Measurements from ENCODE around the gene RPL38.

DNA sequence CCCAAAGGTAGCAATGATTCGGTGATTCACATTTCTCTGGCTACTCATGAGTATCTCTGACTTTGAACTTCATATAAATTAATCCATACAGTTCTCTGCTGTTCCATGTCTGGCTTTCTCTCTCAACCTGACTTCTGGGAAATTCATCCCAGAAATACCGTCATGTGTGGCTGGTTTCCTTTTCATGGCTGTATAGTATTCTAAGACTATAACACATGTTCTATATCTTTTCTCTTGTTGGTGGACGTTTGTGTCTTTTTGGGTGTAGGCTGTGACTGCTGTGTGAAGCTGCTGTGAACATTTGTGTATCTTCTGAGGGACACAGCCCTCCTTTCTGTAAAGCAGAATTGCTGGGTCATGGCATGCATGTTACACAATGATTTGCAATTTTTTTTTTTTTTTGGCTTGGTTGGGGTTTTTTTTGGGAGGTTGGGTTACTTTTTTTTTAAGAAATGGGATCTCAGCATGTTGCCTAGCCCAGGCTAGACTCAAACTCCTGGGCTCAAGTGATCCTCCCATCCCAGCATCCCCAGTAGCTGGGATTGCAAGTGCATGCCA lies 16.2 kb downstream of the RPL38 start:
- TF ChIP-seq, protein P1, sequence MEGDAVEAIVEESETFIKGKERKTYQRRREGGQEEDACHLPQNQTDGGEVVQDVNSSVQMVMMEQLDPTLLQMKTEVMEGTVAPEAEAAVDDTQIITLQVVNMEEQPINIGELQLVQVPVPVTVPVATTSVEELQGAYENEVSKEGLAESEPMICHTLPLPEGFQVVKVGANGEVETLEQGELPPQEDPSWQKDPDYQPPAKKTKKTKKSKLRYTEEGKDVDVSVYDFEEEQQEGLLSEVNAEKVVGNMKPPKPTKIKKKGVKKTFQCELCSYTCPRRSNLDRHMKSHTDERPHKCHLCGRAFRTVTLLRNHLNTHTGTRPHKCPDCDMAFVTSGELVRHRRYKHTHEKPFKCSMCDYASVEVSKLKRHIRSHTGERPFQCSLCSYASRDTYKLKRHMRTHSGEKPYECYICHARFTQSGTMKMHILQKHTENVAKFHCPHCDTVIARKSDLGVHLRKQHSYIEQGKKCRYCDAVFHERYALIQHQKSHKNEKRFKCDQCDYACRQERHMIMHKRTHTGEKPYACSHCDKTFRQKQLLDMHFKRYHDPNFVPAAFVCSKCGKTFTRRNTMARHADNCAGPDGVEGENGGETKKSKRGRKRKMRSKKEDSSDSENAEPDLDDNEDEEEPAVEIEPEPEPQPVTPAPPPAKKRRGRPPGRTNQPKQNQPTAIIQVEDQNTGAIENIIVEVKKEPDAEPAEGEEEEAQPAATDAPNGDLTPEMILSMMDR (IDR thresholded peaks at IDR 0.05; ENCODE audit: low read depth, low read length, poor library complexity, severe bottlenecking) = no peak
- no peak for TF ChIP-seq EZH2phosphoT487 (IDR thresholded peaks at IDR 0.05; ENCODE audit: borderline replicate concordance, low read length)

All from DOHH2 (cell line).